HepG2 (cell line): Measurements from ENCODE around the gene OXLD1. TPM values are rescaled to one million over a fixed set of nuclear protein-coding genes. Genes with fewer than 3 reads are reported as not detected.
A peak's percentile ranks its signal among the peaks of the same experiment; 100 is the strongest.

Experiments used
- AHDC1 ChIP-seq: sonication (generic); formaldehyde crosslinking; IDR thresholded peaks from 2 replicates; pipeline ENCODE4 v1.5.1; 2020; ENCODE audit warnings: mild to moderate bottlenecking, missing genetic modification reagents, borderline replicate concordance
- AKNA ChIP-seq: sonication (generic); formaldehyde crosslinking; IDR thresholded peaks from 2 replicates; pipeline ENCODE4 v1.4.0; 2020; ENCODE audit warnings: missing genetic modification reagents, borderline replicate concordance
- CEBPZ ChIP-seq: IDR thresholded peaks from 2 replicates; pipeline ENCODE4 v1.6.1; 2012; ENCODE audit warnings: low read length, improper control_type of control experiment
- DNMT3B ChIP-seq: conservative IDR thresholded peaks from 2 replicates; pipeline ENCODE4 v1.6.1; 2016; ENCODE audit warnings: missing biosample characterization, control low read depth
- GLI4 ChIP-seq: sonication (generic); formaldehyde crosslinking; IDR thresholded peaks from 2 replicates; pipeline ENCODE4 v1.5.1; 2020; ENCODE audit warnings: missing genetic modification reagents, mild to moderate bottlenecking, moderate library complexity, borderline replicate concordance
- HMG20A ChIP-seq: IDR thresholded peaks from 2 replicates; pipeline ENCODE4 v1.6.1; 2016; ENCODE audit warnings: borderline replicate concordance
- NCOA5 ChIP-seq: sonication (generic); formaldehyde crosslinking; IDR thresholded peaks from 2 replicates; pipeline ENCODE4 v1.4.0; 2020; ENCODE audit warnings: missing genetic modification reagents
- SMARCE1 ChIP-seq: fragments of 450-650 bp; IDR thresholded peaks from 2 replicates; pipeline ENCODE4 v1.6.1; 2017; ENCODE audit warnings: borderline replicate concordance
- SNRNP70 ChIP-seq: fragments of 200-400 bp; formaldehyde crosslinking; IDR thresholded peaks from 2 replicates; pipeline ENCODE4 v1.6.1; 2017; ENCODE audit warnings: mild to moderate bottlenecking, low read depth, low read length, moderate library complexity
- ZNF224 ChIP-seq: sonication (generic); formaldehyde crosslinking; IDR thresholded peaks from 2 replicates; pipeline ENCODE4 v1.5.0; 2020; ENCODE audit warnings: mild to moderate bottlenecking, missing genetic modification reagents
- ZNF326 ChIP-seq: sonication (generic); formaldehyde crosslinking; IDR thresholded peaks from 2 replicates; pipeline ENCODE4 v1.4.0; 2020; ENCODE audit warnings: missing genetic modification reagents, borderline replicate concordance
- ZNF44 ChIP-seq: sonication (generic); formaldehyde crosslinking; IDR thresholded peaks from 2 replicates; pipeline ENCODE4 v1.5.1; 2020; ENCODE audit warnings: mild to moderate bottlenecking, missing genetic modification reagents
- ZNF460 ChIP-seq: sonication (generic); formaldehyde crosslinking; IDR thresholded peaks from 2 replicates; pipeline ENCODE4 v1.5.1; 2020; ENCODE audit warnings: missing genetic modification reagents, mild to moderate bottlenecking, borderline replicate concordance
- ZNF75D ChIP-seq: sonication (generic); formaldehyde crosslinking; IDR thresholded peaks from 2 replicates; pipeline ENCODE4 v1.8.1; 2023; ENCODE audit warnings: missing genetic modification reagents, mild to moderate bottlenecking, borderline replicate concordance
- polyA plus RNA-seq, 8 experiments: library from polyadenylated mRNA; depleted of rRNA in 3 of 8; stranded (reverse) in 7 of 8; unstranded in 1 of 8; fragments of >200 nt; fragmentation: Illumina TruSeq in 4 of 8; extraction: Trizol in 4 of 8; gene quantifications; 2 replicates each; pipeline versions ENCODE4 v1.2.1 to v1.2.3, GENCODE V29; 2011 to 2016; ENCODE audit warnings: low read depth in 4 of 8, missing spikeins in 1 of 8, mixed read lengths in 1 of 8; ENCODE audit not compliant: insufficient read depth in 1 of 8
- total RNA-seq, 5 experiments: library from RNA; depleted of rRNA; stranded (reverse); fragments of >200 nt; fragmentation: Illumina TruSeq; extraction: Trizol; gene quantifications; 2 replicates each; pipeline ENCODE4 v1.2.3, GENCODE V29; 2016; ENCODE audit warnings: low read depth in 1 of 5

The OXLD1 gene
- total and polyA plus RNA-seq, 2 of the 13 experiments (the other 11 are each of a cell fraction or from before 2014, with no cell fraction given): 27.1 to 37.5 TPM

GRCh38 chr17:81683584-81684441 is 17.4 kb upstream of the OXLD1 start, which contains the start of the genes ARL16 and HGS (continued):
- TF ChIP-seq HMG20A (CRISPR knock-in tag) (no peak), AHDC1 (no peak), CEBPZ (no peak), SMARCE1 (no peak), NCOA5 (CRISPR knock-in tag) (no peak), ZNF224 (0 out of 2 replicates have a peak, but pooled peaks have one; percentile 39), DNMT3B (CRISPR knock-in tag) (no peak), ZNF44 (CRISPR knock-in tag) (peak; percentile 87; the same call in 1 of the 2 replicates), ZNF326 (CRISPR knock-in tag) (no peak), ZNF75D (CRISPR knock-in tag) (no peak), GLI4 (CRISPR knock-in tag) (peak; percentile 35; the same call in 1 of the 2 replicates), SNRNP70 (no peak), AKNA (CRISPR knock-in tag) (no peak; the same call in 1 of the 2 replicates), ZNF460 (CRISPR knock-in tag) (no peak)
